GM12892 (cell line): ENCODE results near the gene PRKN.

ENCODE experiments used
- POLR2A ChIP-seq: IDR thresholded peaks from 2 replicates; pipeline ENCODE4 v1.6.1; 2011; ENCODE audit warnings: low read depth, low read length, control low read depth
- POLR2AphosphoS5 ChIP-seq: IDR thresholded peaks from 2 replicates; pipeline ENCODE4 v1.6.1; 2011; ENCODE audit warnings: low read depth, low read length, control low read depth

GRCh38 chr6:161844804-161845203 lies 882.8 kb downstream of the PRKN start:
- TF ChIP-seq POLR2AphosphoS5 (no peak), POLR2A (no peak)
